Left hindlimb (tissue), 1 donor: Measurements from ENCODE around the gene TAS2R39.
"Not testable (repeated sequence)": the region's sequence is repeated elsewhere in the genome, so short reads cannot be mapped to it uniquely, and the experiment has no call there.

Experiments used
- DNase-seq: peaks from one replicate; pipeline ENCODE4 v3.0.0-alpha.2; 2018

TAS2R39 gene

DNA sequence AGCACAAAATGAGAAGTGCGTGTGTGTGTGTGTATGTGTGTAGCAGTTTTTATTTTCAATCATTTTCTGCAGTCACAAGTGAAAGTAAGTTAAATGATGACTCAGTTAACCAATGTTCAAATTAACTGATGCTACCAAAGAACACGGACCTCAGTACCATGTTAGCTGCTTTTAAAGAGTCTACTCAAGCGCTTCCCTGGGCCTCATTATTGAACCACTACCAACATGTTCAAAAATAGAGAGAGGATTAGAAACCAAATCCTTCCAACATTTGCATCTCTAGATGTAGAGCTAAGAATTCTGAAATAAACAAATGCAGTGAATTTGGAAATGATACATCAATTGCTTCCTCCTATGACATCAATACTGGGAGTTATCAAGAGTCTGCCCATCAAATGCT lies at the start of gene TAS2R39:
TAS2R39 (plus strand) TSS at position 396 of the 400 bp plus-strand sequence; CDS start at position 396, 0 bp downstream.
- DNase-seq: no peak

DNA sequence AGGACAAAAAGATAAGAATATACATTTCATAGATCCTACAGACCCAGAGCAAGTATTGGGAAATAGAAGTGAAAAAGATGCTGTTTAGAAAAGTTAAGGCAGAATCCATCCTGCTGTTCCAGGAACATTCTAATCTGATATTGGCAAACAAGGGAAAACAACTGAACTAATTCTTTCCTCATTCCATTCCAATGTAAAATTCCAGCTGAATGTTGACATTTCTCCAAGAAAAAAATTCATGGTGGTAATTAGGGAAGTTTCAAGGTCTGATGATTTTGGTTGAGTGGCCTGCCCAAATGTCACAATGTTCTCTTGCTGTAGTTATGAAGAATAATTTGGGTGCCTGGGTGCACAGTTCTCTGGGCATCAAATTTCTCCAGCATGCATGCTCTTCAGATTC lies 36.1 kb upstream of the TAS2R39 start:
- DNase-seq: no peak

DNA sequence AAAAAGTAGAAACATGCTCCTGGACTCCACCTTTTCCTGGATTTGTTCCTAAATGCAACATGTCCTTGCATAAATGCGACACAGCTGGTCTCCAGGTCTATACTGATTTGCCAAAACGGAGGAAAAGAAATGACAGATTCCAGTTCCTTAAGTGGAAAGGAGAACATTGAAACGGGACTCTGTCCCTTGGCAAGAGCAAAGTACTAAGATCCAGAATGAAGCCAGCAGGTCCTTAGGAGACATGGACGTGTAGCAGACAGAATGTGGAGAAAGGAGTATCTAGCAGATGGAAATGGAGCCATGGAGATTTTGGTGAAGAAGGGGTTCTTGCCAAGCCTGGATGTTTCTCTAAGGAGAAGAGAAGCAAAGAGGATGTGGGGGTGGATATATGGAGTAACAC lies 35.2 kb upstream of the TAS2R39 start:
- DNase-seq: no peak

DNA sequence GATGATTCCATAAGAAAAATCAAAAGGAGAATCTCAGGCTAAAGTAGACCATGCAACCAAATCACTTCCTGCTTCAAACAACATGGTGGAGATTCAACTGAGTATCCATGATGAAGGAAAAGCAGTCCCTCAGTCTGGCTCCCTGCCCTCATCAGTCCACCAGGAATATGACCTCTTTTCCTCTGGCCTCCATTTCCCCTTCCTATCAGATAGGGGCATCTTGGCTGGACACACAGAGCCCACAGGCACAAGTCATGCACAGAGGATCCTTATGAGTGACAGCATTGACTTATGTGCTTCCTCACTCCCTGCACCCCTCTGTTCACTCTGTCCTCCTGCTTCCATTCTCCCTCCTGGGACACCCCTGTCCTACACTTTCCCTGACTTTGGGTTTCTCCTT lies 34.6 kb upstream of the TAS2R39 start:
- DNase-seq: no peak

DNA sequence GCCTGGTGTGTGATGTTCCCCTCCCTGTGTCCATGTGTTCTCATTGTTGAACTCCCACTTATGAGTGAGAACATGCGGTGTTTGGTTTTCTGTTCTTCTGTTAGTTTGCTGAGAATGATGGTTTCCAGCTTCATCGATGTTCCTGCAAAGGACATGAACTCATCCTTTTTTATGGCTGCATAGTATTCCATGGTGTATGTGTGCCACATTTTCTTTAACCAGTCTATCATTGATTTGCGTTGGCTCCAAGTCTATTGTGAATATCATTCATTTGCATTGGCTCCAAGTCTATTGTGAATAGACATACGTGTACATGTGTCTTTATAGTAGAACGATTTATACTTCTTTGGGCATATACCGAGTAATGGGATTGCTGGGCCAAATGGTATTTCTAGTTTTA lies 32.5 kb upstream of the TAS2R39 start:
- DNase-seq: not testable (repeated sequence)

DNA sequence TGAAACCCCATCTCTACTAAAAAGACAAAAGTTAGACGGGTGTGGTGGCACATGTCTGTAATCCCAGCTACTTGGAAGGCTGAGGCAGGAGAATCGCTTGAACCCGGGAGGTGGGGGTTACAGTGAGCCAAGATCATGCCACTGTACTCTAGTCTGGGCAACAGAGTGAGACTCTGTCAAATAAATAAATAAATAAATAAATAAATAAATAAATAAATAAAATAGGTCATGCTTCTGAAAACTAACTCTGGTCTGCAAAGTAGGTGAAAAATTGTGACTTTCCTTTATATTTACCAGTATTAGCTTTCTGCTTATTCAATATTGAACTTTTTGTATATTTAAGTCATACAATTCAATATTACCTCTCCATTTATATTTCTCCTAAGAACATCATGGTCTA lies 24.6 kb upstream of the TAS2R39 start:
- DNase-seq: not testable (repeated sequence)

DNA sequence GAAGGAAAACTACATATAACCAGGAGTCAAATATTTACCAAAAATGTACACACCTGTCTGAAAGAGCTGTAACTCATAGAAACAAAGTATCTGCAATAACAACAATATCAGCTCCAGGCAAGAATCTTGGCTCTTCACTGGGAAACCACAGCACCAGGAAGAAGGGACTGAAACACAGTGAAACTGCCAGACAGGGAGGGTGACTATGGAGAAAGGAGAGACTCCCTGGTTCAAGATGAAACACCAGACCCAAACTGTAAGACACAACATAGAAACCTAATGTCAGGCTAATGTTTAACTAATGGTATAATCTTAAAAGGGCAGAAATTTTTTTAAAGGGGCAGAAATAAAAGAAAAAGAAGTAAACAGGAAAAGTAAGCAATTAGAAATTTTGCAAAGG lies 11.5 kb upstream of the TAS2R39 start:
- no peak for DNase-seq

DNA sequence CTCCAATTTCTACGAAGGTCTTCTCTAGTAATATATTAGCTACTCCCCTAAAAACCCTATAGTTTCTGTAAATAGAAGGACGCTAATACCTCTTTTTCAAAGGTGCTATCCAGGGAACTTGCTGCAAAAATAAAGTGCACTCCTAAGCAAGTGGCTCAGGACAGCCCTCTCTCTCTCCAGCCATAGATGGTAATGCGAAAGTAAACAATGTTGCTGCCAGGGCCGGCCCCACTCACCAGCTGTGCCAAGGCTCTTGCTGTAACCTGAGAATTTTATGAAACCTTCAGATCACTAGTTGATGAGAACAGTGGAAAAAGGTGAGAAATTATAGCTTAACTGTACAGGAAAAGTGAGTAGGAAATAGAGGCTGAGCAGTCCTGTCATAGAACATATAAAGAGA lies 10.9 kb upstream of the TAS2R39 start:
- DNase-seq: peak; percentile 36

DNA sequence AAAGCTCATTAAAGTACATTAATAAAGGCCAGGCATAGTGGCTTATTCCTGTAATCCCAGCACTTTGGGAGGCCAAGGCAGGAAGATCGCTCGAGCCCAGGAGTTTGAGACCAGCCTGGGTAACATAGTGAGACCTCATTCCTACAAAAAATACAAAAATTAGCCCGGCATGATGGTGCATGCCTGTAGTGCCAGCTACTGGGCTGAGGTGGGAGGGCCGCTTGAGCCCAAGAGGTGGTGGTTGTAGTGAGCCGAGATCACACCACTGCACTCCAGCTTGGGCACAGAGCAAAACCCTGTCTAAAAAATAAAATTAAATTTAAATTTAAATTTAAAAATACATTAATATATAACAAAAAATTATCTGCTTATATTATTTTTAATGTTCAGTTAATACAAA lies 7.1 kb upstream of the TAS2R39 start:
- DNase-seq: no peak

DNA sequence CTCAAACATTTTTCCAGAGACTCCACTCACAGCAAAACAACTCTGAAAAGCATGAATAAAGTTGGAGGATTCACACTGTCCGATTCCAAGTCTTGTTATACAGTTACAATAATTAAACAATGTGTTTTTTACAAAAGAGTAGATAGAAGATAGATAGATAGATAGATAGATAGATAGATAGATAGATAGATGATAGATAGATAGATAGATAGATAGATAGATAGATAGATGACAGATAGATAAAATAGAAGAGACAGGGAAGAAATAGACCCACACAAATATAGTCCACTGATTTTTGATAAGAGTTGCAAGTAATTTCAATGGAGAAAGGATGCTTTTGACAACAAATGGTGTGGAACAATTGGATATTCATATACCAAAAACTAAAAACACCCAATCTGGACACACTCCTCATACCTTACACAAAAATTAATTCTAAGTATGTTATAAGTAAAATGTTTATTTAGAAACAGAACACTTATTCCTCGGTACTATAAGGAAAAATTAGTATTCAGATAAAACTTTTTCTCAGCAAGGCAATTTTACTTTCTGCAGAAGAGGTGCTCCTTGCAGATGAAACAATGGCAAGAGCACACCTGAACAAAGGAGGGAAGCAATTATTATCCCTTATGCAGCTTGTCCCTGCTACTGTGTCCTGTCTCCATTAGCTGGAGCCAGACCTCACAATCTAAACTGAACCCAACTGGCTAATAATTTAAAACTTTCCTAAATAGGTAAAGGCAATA lies 5.7 kb upstream of the TAS2R39 start:
- no peak for DNase-seq

DNA sequence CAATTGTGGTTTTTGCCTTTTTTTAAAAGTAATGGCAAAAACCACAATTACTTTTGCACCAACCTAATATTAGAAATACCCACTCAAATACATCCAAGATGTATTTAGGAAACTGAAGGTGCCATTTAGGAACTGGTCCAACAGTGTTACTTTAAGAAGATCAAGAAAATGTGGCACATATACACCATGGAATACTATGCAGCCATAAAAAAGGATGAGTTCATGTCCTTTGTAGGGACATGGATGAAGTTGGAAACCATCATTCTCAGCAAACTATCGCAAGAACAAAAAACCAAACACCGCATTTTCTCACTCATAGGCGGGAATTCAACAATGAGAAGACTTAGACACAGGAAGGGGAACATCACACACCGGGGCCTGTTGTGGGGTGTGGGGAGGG lies 2.4 kb upstream of the TAS2R39 start:
- DNase-seq: not testable (repeated sequence)

DNA sequence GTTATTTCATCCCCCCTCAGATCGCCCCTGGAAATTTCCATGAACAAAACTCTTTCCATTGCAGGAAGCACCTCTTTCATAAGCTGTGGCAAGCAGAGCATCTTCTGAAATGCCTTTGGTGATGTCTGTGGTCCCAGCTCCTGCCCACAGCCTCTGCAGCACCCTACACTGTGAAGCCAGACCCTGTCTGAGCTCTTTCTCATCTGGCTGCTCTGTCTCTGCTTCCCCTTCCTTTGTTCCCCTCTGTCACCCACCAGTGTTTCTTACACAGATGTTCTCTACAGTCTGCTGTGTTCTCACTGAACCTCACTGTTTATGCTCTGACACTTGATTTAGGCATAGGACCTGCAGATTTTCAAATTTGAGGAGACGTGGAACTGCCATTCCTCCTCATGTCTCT lies 1.9 kb upstream of the TAS2R39 start:
- no peak for DNase-seq

DNA sequence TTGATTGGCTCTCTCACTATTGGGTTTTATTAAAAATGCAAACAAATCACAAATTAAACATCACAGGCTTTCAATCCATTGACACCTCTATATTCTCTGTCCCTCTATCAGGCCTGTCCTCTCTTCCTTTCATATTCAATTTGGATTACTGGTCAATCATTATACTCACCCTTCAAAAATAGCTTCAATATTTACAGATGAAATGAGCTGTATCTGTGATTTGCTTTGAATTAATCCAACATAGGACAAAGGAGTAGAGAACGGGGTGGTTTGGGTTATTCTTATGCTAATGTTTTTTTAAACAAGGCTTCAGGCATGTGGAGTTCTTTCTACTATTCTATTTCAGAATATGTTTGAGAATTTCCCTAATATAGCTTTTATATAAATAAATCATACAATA lies 2.3 kb downstream of the TAS2R39 start:
- DNase-seq: no peak

DNA sequence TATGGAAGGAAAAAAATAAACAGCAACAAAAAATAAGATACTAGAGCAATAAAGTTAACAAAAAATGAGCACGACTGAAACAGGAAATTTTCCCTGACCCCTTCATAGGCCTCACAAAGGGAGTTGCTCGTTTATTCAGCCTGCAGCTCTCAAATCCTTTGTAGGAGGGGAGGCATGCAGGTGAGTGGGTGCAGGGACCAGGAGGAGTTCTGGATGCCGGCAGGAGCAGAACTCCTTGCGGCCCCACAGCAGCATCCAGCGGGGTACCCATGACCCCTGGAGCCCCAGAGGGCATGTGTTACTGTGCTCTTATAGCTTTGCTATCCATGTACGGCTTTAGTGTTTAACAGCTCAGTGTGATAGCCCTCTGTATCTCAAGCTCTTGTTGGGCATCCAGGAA lies 5.8 kb downstream of the TAS2R39 start:
- no peak for DNase-seq

DNA sequence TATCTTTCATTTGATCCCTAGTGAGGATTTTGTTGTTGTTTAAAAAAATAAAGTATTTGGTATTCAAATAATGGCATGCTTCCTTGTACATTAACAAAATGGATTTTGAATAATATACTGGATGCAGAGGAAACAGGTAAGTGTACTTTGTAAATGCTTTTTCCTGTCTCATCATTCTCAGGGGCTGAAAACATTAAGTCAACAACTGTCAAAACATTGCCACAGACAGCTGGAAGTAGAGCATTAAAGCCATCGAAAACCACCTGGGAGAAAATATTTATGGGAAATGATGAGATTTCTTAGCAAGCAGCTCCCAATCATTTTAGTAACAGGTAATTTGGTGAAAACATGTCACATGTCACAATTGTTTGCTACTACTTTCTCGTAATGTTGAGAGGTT lies 10.7 kb downstream of the TAS2R39 start:
- no peak for DNase-seq

DNA sequence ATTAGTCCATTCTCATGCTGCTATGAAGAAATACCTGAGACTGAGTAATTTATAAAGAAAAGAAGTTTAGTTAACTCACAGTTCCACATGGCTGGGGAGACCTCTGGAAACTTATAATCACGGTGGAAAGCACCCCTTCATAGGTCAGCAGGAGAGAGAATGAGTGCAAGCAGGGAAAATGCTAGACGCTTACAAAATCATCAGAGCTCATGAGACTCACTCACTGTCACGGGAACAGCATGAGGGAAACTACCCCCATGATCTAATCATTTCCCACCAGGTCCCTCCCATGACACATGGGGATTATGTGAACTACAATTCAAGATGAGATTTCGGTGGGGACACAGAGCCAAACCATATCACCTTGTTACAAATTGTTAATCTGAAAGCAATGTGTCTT lies 15.8 kb downstream of the TAS2R39 start:
- no peak for DNase-seq

DNA sequence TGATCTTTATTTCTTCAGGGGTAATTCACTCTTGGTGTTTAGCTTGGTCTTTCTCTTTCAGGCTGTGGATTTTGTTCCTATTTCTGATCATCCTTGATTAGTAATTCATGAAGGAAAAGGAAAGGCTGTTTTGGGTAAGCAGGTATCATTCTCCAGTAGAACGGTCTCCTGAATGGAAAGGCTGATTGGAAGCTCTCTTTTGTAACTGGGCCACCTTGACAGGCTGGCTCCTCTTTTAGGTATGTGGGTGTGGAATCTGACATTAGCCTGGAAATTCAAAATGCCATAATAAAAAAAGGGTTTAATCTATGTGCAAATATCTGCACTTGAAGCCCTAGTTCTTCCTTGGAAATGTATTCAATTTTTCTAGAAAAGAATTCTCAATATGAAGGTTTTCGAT lies 18.9 kb downstream of the TAS2R39 start:
- DNase-seq: no peak

DNA sequence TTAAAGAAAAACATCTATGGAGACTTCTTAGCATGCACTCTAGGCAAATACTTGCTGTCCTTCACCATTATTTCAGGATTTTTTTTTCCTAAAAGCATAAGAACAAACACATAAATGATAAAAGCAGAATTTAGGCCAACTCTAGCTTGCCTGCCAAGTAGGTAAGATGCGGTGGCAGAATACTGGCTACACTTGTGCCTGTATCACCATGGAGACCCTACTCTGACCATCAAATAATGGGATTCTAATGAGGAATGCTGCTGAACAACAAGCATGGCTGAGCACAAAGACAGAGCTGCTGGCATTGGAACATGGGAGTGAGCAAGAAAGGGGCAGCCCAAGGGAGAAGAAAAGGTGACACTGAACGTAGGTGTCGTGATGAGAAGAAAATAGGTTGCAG lies 20.2 kb downstream of the TAS2R39 start:
- DNase-seq: no peak

DNA sequence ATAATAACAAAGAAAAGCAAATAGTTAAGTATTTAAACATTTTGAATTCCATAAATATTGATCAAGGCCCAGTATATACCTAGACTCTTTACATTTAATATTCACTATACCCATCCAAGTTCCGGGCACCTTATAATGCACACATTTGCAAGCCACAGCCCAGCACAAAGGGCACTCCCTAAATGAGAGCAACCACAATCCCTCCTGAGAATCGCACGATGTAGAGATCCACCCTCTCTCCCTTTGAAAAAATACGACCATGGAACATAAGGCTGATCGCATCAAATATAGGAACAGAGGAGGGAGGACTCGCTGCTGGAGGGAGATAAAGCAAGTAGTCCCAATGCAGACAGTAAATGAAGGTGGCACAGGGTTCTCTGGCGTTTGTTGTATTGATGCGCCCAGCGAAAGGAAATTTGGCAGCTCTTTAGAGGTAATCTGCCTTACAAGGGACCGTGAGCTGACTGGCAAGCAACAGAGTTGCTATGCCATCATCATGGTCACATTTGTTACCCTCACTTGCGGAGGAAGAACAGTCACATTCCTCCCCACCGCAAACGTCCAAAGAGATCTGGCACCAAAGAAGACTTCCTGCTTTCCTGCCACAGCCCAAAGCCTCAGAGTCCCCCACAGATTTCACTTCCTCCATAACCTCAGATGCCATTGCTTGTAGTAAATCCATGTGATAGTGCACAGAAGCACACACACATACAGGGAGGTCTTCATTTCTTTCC lies 22.5 kb downstream of the TAS2R39 start:
- DNase-seq: no peak

DNA sequence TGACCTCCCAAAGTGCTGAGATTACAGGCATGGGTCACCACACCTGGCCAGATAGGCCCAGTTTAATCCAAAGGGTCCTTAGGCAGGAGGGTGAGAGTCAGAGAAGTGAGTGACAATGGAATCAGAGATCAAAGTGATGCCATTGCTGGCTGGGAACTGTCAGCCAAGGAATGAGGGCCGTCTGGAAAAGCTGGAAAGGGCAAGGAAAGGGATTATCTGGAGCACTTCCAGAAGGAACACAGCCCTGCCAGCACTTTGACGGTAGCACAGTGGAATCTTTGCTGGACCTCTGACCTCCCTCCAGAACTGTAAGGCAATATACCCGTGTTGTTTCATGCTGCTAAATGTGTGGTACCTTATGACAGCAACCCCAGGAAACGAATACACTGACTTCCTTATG lies 27.3 kb downstream of the TAS2R39 start:
- no peak for DNase-seq

DNA sequence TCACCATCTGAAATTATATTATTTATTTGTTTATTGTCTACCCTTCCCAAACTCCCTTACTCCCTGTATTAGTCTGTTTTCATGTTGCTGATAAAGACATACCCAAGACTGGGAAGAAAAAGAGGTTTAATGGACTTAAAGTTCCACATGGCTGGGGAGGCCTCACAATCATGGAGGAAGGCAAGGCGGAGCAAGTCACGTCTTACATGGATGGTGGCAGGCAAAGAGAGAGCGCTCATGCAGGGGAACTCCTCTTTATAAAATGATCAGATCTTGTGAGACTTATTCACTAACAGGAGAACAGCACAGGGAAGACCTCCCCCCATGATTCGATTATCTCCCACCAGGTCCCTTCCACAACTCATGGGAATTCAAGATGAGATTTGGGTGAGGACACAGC lies 30.3 kb downstream of the TAS2R39 start:
- DNase-seq: not testable (repeated sequence)

DNA sequence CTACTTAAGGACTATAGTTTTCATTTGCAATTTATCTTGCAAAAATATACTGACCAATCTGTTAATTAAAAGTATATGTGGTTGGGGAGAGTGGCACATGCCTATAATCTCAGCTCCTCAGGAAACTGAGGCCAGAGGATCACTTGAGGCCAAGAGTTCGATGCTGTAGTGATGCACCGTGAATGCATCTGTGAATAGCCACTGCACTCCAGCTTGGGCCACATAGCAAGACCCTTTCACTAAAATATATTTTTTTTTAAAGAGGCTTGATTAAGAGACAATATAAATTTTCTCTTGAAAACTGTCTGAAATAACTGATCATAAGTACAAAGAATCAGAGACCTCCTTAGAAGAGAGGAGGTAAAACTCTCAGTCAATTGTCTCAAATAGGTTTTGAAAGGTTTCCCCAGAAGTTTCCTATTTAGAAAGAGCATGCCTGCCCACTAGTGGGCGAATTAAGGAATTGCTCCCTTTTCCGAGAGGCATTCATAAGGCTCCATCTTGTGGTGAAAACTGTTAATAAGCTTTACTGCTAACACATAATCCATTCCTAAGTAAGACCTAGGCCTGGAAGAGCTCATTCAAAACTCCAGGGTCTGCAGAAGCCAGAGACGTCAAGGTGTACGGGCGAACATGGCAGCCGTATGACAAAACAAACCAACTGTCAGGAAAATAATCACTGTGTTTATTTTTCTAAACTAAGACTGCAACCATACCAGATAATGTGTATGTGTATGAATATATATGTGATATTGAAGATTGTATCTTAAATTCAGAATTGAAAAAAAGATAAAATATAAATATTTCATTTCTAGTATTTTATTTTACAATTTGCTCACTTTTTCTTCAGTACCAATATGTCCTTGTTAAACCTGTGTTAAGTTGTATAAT lies 31.8 kb downstream of the TAS2R39 start:
- peak; percentile 60 for DNase-seq

DNA sequence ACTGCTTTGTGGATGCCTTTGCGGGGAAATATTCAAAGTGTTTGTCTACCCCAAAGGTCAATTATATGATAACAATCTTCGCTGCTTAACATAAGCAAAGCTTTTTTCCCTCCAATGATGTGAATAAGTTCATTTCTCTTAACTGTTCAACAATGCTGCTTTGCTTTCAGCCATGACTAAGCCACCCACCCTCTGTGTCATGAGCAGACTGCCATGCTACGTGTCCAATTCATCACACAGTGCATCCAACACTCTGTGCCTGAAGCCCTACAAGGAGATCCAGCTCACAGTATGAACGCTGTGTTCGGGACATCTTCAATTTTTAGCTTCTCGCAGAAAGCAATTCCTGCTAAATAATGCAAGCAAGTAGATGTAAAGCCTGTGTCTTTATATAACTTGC lies 32.9 kb downstream of the TAS2R39 start:
- DNase-seq: no peak

DNA sequence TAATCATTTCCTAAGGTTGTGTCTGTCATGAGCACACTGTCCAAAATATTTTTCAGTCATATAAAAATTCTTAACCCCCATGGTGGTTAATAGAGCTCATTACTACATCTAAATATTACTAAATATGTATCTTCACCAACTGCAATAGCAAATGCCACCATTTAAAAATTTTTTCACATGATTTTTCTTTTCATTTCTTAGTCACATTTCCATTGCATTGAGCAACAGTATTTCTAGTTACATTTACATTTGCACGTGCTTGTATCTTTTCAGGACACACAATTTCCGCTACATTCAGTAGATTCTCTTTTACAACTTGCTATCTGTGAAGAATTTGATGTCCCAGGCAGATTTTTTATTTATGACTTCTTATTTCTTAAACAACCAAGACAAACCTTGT lies 33.5 kb downstream of the TAS2R39 start:
- DNase-seq: no peak
